Measurements from ENCODE around the gene CTDP1. TPM values are rescaled to one million over a fixed set of nuclear protein-coding genes. Genes with fewer than 3 reads are reported as not detected.

Gene CTDP1
- total RNA-seq, 1 experiment from 2014 or later: 16.1 TPM

- CTCF ChIA-PET: no interaction called here
- no peak overlapping the region for H3K4me3 ChIP-seq (ENCODE audit: low read depth, low read length)
Measured at GRCh38 chr18:79786786-79787526, 107.4 kb downstream of the CTDP1 start.

GRCh38 chr18:79787527-79787864 is 107.9 kb downstream of the CTDP1 start:
- no peak for DNase-seq
- no peaks in the 10 kb centered on the region for H3K4me1 ChIP-seq
- H3K4me3 Mint-ChIP-seq (ENCODE audit: unreplicated experiment): no peak overlapping the region
- intact Hi-C loops (cut with micrococcal nuclease; ENCODE audit: unreplicated experiment): no loop called here
- H3K9me3 ChIP-seq: no peaks in the 10 kb centered on the region
- no peaks in the 10 kb centered on the region for H3K36me3 ChIP-seq (ENCODE audit: control insufficient read depth, insufficient read depth, low read length)
- H3K9me3 Mint-ChIP-seq (ENCODE audit: unreplicated experiment): no peaks in the 10 kb centered on the region
- no peaks in the 10 kb centered on the region for H3K27me3 ChIP-seq (replicated peaks; ENCODE audit: control insufficient read depth, insufficient read depth, low read length)
- ChIA-PET CTCF (no interaction called here), POLR2A (no interaction called here)
- H3K36me3 Mint-ChIP-seq (ENCODE audit: insufficient read depth, unreplicated experiment): no peaks in the 10 kb centered on the region
- no peak for TF ChIP-seq CTCF (IDR thresholded peaks at IDR 0.05; ENCODE audit: insufficient read depth in 1 of 2, low read depth in 1 of 2, low read length in 1 of 2, severe bottlenecking in 1 of 2, unreplicated experiment in 1 of 2)
- H3K4me1 Mint-ChIP-seq (ENCODE audit: low read depth, unreplicated experiment): no peaks in the 10 kb centered on the region
- H3K4me3 ChIP-seq (ENCODE audit: low read depth, low read length): no peak overlapping the region
- no peak overlapping the region for H3K27ac Mint-ChIP-seq (ENCODE audit: unreplicated experiment)
- H3K27me3 Mint-ChIP-seq (ENCODE audit: insufficient read depth, unreplicated experiment): peaks cover 2% of the 10 kb centered on the region
- BruUV-seq (replicated peaks): no TSS peak

More at GRCh38 chr18:79786786-79787526, 107.4 kb downstream of the CTDP1 start:
- Mint-ChIP-seq H3K9me3 (ENCODE audit: unreplicated experiment) (no peaks in the 10 kb centered on the region), H3K36me3 (ENCODE audit: insufficient read depth, unreplicated experiment) (no peaks in the 10 kb centered on the region), H3K4me1 (ENCODE audit: low read depth, unreplicated experiment) (no peaks in the 10 kb centered on the region), H3K4me3 (ENCODE audit: unreplicated experiment) (no peak overlapping the region), H3K27ac (ENCODE audit: unreplicated experiment) (no peak overlapping the region), H3K27me3 (ENCODE audit: insufficient read depth, unreplicated experiment) (peaks cover under 1% of the 10 kb centered on the region)
- no TSS peak for BruUV-seq (replicated peaks)
- no peaks in the 10 kb centered on the region for H3K27me3 ChIP-seq (replicated peaks; ENCODE audit: control insufficient read depth, insufficient read depth, low read length)
- H3K4me1 ChIP-seq: no peaks in the 10 kb centered on the region
- intact Hi-C loops (cut with micrococcal nuclease; ENCODE audit: unreplicated experiment): no loop called here
- POLR2A ChIA-PET: no interaction called here
- H3K36me3 ChIP-seq (ENCODE audit: control insufficient read depth, insufficient read depth, low read length): no peaks in the 10 kb centered on the region
- no peaks in the 10 kb centered on the region for H3K9me3 ChIP-seq
- DNase-seq: no peak
- TF ChIP-seq CTCF (IDR thresholded peaks at IDR 0.05; ENCODE audit: insufficient read depth in 1 of 2, low read depth in 1 of 2, low read length in 1 of 2, severe bottlenecking in 1 of 2, unreplicated experiment in 1 of 2): no peak

GRCh38 chr18:79787865-79788733 is 108.5 kb downstream of the CTDP1 start:
- no peak overlapping the region for H3K4me3 Mint-ChIP-seq (ENCODE audit: unreplicated experiment)
- no peaks in the 10 kb centered on the region for H3K36me3 Mint-ChIP-seq (ENCODE audit: insufficient read depth, unreplicated experiment)
- POLR2A ChIA-PET: no interaction called here
- BruUV-seq (replicated peaks): no TSS peak
- intact Hi-C loops (cut with micrococcal nuclease; ENCODE audit: unreplicated experiment): no loop called here
- no peak overlapping the region for H3K27ac Mint-ChIP-seq (ENCODE audit: unreplicated experiment)
- Histone ChIP-seq H3K4me1 (no peaks in the 10 kb centered on the region), H3K36me3 (ENCODE audit: control insufficient read depth, insufficient read depth, low read length) (no peaks in the 10 kb centered on the region), H3K9me3 (no peaks in the 10 kb centered on the region), H3K4me3 (ENCODE audit: low read depth, low read length) (no peak overlapping the region), H3K27me3 (replicated peaks; ENCODE audit: control insufficient read depth, insufficient read depth, low read length) (no peaks in the 10 kb centered on the region)
- H3K27me3 Mint-ChIP-seq (ENCODE audit: insufficient read depth, unreplicated experiment): peaks cover 2% of the 10 kb centered on the region
- no peak for DNase-seq
- CTCF ChIA-PET: no interaction called here
- no peaks in the 10 kb centered on the region for H3K4me1 Mint-ChIP-seq (ENCODE audit: low read depth, unreplicated experiment)
- no peak for TF ChIP-seq CTCF (IDR thresholded peaks at IDR 0.05; ENCODE audit: insufficient read depth in 1 of 2, low read depth in 1 of 2, low read length in 1 of 2, severe bottlenecking in 1 of 2, unreplicated experiment in 1 of 2)
- H3K9me3 Mint-ChIP-seq (ENCODE audit: unreplicated experiment): no peaks in the 10 kb centered on the region
